ENCODE measurements around the gene PGM2.
"Not testable (repeated sequence)": the region's sequence is repeated elsewhere in the genome, so short reads cannot be mapped to it uniquely, and the experiment has no call there.

PGM2 gene

DNA sequence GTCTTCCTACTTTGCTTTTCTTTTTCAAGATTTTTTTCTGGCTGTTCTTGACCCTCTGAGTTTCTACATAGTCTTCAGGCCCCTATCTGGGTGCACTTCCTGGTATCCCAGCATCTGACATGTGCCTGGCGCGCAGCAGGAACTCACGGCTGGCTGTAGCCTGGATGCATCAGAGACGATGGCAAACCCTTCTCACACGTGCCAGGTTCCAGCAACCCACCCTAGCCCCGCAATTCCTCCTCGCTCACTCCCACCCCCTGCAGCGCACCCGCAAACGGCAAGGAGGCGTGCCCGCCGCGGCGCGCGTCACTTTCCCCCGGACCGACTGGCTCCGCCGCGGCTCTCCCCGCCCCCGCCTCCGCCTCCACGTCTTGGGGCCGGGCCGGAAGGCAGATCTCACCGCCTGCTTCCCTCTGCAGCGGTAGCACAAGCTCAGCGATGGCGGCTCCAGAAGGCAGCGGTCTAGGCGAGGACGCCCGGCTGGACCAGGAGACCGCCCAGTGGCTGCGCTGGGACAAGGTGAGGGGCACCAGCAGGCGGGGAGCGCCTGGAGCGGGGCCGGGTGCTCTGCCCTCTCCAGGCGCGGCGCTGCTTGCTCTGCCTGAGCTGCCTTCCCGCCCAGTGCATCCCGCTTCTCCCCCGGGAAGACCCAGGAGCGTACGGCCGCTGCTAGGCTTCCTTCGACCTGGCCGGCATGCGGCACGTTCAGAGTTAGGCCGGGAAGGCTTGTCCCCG, at the start of gene PGM2:
PGM2 (plus strand) TSS at position 392 of the 735 bp plus-strand sequence; CDS start at position 439, 47 bp downstream.
- Mint-ChIP-seq H3K4me1 (ENCODE audit: low read depth) (peaks cover 39% of the 10 kb centered on the region), H3K4me3 (peak within 1 kb of the TSS; percentile 86), H3K36me3 (ENCODE audit: low read depth) (peaks cover 38% of the 10 kb centered on the region), H3K27me3 (no peaks in the 10 kb centered on the region), H3K9me3 (no peaks in the 10 kb centered on the region), H3K27ac (peak within 1 kb of the TSS; percentile 94)
- intact Hi-C loops (cut with micrococcal nuclease) = loop anchor here (5.0 to 10.0 kb wide), 2 partner anchors 68 to 151 kb away; partner anchors contain the start of gene TBC1D1

DNA sequence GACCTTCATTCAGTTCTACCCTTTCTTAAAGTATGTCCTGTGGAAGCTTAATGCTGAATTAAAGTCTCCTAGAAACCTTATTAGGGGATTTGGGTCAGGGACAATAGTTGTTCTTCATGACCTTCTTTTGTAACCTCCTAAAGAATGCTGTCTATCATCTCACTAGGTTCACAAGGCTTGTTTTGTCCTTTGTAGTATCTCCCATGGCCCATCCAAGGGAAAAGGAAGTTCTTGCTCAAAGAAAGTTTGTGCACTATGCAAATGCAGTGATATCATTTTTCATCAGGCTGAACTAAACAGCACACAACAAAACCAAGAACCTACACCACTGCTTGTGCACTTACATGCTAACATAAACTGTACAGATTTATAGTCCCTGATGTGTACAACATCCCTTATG, 46.6 kb upstream of the PGM2 start:
- Mint-ChIP-seq H3K9me3 (peaks cover 7% of the 10 kb centered on the region), H3K4me3 (no peak overlapping the region), H3K4me1 (ENCODE audit: low read depth) (peaks cover 12% of the 10 kb centered on the region), H3K27me3 (no peaks in the 10 kb centered on the region), H3K36me3 (ENCODE audit: low read depth) (no peaks in the 10 kb centered on the region), H3K27ac (no peak overlapping the region)
- intact Hi-C loops (cut with micrococcal nuclease) = loop anchor here (5.0 kb wide), 2 partner anchors 48 to 178 kb away; no protein-coding TSS in a partner anchor

DNA sequence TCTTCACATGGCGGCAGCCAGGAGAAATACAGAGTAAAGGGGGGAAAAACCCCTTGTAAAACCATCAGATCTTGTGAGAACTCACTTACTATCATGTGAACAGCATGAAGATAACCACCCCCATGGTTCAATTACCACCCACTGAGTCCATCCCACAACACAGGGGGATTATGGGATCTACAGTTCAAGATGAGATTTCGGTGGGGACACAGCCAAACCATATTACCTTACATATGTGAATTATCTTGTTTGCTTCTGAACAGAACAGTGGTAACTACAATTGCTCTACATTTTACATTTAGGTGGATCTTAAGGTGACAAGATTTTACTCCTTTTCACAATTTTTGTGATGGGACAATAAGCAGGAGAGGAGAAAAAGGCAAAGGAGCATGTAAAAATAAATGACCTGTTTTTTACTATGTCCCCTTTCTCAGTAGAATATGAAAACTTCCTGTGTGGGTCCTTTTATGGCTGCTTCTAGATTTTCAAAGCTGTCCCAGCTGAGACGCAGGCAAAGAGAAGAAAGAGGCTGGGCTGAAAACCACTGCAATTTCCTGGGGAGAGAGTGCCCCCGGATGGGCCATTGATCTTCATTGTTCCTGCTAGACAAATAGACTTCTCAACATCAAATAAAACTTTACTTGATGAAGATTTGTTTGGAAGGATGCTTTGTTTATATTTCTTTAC, 45.9 kb upstream of the PGM2 start:
- H3K4me3 Mint-ChIP-seq = no peak overlapping the region
- peaks cover 12% of the 10 kb centered on the region for H3K4me1 Mint-ChIP-seq (ENCODE audit: low read depth)
- no peak overlapping the region for H3K27ac Mint-ChIP-seq
- no peaks in the 10 kb centered on the region for H3K27me3 Mint-ChIP-seq
- H3K36me3 Mint-ChIP-seq (ENCODE audit: low read depth) = no peaks in the 10 kb centered on the region
- intact Hi-C loops (cut with micrococcal nuclease) = loop anchor here (5.0 kb wide), 1 partner anchor 178 kb away; no protein-coding TSS in a partner anchor
- H3K9me3 Mint-ChIP-seq = peaks cover 7% of the 10 kb centered on the region

DNA sequence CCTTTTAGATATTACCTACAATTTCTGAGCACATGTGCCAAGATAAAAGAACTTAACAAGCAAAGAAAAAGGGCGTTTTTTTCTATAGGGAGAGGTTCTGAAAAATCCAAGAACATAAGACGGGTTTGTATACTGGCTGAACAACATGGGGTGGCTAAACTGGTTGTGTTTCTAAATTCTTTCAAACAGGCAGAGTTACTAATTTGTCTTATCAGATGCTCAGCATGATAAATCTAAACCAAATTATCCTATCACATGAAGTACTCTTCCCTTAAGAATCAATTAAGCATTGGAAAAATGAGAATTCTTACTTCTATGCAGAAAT, 45.4 kb upstream of the PGM2 start:
- intact Hi-C loops (cut with micrococcal nuclease) = loop anchor here (5.0 kb wide), 1 partner anchor 179 kb away; no protein-coding TSS in a partner anchor

DNA sequence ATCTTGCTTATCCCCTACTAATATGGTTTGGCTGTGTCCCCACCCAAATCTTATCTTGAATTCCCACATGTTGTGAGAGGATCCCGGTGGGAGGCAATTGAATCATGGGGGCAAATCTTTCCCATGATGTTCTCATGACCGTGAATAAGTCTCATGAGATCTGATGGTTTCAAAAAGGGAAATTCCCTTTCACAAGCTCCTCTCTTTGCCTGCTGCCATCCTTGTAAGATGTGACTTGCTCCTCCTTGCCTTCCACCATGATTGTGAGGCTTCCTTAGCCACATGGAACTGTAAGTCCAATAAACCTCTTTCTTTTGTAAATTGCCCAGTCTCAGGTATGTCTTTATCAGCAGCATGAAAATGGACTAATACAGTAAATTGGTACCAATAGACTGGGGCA, 40.2 kb upstream of the PGM2 start:
- H3K27ac Mint-ChIP-seq; H3K4me3 Mint-ChIP-seq; H3K27me3 Mint-ChIP-seq; intact Hi-C loops (cut with micrococcal nuclease); H3K36me3 Mint-ChIP-seq (ENCODE audit: low read depth): not testable (repeated sequence)
- Mint-ChIP-seq H3K4me1 (ENCODE audit: low read depth) (peaks cover 14% of the 10 kb centered on the region), H3K9me3 (peaks cover 30% of the 10 kb centered on the region)

More for the DNA sequence above, 45.4 kb upstream of the PGM2 start:
- Mint-ChIP-seq H3K27me3 (no peaks in the 10 kb centered on the region), H3K4me3 (no peak overlapping the region), H3K36me3 (ENCODE audit: low read depth) (no peaks in the 10 kb centered on the region), H3K4me1 (ENCODE audit: low read depth) (peaks cover 12% of the 10 kb centered on the region), H3K9me3 (peaks cover 12% of the 10 kb centered on the region), H3K27ac (no peak overlapping the region)

DNA sequence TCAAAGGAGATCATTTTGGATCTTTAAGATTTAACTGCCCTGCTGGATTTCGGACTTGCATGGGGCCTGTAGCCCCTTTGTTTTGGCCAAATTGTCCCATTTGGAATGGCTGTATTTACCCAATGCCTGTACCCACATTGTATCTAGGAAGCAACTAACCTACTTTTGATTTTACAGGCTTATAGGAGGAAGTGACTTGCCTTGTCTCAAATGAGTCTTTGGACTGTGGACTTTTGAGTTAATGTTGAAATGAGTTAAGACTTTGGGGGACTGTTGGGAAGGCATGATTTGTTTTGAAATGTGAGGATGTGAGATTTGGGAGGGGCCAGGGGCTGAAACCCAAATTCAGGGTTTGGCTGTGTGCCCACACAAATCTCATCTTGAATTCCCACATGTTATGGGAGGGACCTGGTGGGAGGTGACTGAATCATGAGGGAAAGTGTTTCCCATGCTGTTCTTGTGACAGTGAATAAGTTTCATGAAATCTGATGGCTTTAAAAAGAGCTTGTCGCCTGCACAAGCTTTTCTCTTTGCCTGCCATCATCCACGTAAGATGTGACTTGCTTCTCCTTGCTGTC, 38.5 kb upstream of the PGM2 start:
- Mint-ChIP-seq H3K27ac (peak overlapping the region; percentile 18), H3K9me3 (peaks cover 33% of the 10 kb centered on the region), H3K4me1 (ENCODE audit: low read depth) (peaks cover 14% of the 10 kb centered on the region)
- intact Hi-C loops (cut with micrococcal nuclease); H3K4me3 Mint-ChIP-seq; H3K36me3 Mint-ChIP-seq (ENCODE audit: low read depth); H3K27me3 Mint-ChIP-seq: not testable (repeated sequence)

DNA sequence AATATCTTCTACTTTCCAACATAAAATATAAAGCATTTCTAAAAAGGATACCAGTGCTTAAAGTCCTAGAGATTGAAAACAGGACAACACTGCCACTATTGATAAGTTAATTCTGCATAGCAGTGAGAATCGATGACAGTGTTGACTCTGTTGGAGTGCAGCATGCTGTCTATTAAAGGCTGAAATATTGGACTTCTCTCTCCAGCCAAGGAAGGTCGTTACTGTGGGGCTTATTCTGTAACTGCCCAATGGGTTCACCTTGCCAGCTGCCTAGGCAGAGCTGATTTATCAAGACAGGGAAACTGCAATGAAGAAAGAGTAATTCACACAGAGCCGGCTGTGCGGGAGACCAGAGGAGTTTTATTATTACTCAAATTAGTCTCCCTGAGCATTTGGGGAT, 37.7 kb upstream of the PGM2 start:
- H3K4me3 Mint-ChIP-seq = no peak overlapping the region
- intact Hi-C loops (cut with micrococcal nuclease) = no loop called here
- H3K27ac Mint-ChIP-seq = no peak overlapping the region
- no peaks in the 10 kb centered on the region for H3K36me3 Mint-ChIP-seq (ENCODE audit: low read depth)
- H3K27me3 Mint-ChIP-seq = no peaks in the 10 kb centered on the region
- peaks cover 33% of the 10 kb centered on the region for H3K9me3 Mint-ChIP-seq
- H3K4me1 Mint-ChIP-seq (ENCODE audit: low read depth) = peaks cover 14% of the 10 kb centered on the region

DNA sequence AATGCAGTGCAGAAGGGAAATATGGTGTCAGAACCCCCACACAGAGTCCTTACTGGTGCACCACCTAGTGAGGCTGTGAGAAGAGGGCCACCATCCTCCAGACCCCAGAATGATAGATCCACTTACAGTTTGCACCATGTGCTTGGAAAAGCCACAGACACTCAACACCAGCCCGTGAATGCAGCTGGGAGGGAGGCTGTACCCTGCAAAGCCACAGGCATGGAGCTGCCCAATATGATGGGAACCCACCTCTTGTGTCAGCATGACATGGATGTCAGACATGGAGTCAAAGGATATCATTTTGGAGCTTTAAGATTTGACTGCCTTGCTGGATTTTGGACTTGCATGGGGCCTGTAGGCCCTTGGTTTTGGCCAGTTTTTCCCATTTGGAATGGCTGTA, 34.2 kb upstream of the PGM2 start:
- peaks cover 30% of the 10 kb centered on the region for H3K4me1 Mint-ChIP-seq (ENCODE audit: low read depth)
- no peaks in the 10 kb centered on the region for H3K27me3 Mint-ChIP-seq
- H3K27ac Mint-ChIP-seq = no peak overlapping the region
- H3K9me3 Mint-ChIP-seq = peaks cover 21% of the 10 kb centered on the region
- H3K4me3 Mint-ChIP-seq = no peak overlapping the region
- no peaks in the 10 kb centered on the region for H3K36me3 Mint-ChIP-seq (ENCODE audit: low read depth)
- intact Hi-C loops (cut with micrococcal nuclease) = loop anchor here (5.0 kb wide), 1 partner anchor 340 kb away; a partner anchor contains a TSS

DNA sequence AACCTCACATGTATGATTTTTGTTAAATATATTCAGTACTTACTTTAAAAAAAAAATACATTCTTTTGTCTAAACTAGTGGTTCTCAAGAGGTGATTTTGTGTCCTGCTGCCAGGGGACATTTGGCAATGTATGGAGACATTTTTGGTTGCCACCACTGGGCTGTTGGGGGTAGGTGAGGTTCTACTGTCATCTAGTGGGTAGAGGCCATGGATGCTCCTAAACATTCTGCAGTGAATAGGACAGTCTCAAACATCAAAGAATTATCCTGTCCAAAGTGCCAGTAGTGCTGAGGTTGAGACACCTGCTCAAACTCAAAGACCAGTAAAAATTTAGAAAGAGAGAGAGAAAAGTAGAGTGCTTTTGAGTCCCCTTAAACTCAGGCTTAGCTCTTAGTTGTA, 32.9 kb upstream of the PGM2 start:
- Mint-ChIP-seq H3K36me3 (ENCODE audit: low read depth) (no peaks in the 10 kb centered on the region), H3K27ac (no peak overlapping the region), H3K4me3 (no peak overlapping the region), H3K4me1 (ENCODE audit: low read depth) (peaks cover 26% of the 10 kb centered on the region), H3K27me3 (no peaks in the 10 kb centered on the region), H3K9me3 (peaks cover 14% of the 10 kb centered on the region)
- intact Hi-C loops (cut with micrococcal nuclease) = loop anchor here (5.0 kb wide), 1 partner anchor 341 kb away; a partner anchor contains a TSS

DNA sequence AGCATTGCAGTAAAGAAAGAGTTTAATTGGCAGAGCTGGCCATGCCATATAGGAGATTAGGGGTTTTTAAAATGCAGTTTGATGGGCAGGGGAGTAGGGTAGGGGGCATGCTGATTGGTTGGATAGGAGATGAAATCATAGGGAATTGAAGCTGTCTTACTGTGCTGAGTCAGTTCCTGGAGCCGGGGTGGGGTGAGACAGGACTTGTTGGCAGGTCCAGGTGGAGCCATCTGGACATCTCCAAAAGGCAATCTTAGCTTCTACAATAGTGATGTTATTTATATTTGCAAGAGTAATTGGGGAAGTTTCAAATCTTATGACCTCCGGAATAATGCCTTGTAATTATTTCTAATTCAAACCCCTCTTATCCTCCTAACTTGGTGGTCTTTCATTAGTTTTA, 32.4 kb upstream of the PGM2 start:
- Mint-ChIP-seq H3K4me3 (no peak overlapping the region), H3K27ac (no peak overlapping the region), H3K4me1 (ENCODE audit: low read depth) (peaks cover 30% of the 10 kb centered on the region), H3K36me3 (ENCODE audit: low read depth) (no peaks in the 10 kb centered on the region), H3K9me3 (peaks cover 12% of the 10 kb centered on the region), H3K27me3 (no peaks in the 10 kb centered on the region)
- intact Hi-C loops (cut with micrococcal nuclease) = loop anchor here (5.0 kb wide), 1 partner anchor 342 kb away; a partner anchor contains a TSS

DNA sequence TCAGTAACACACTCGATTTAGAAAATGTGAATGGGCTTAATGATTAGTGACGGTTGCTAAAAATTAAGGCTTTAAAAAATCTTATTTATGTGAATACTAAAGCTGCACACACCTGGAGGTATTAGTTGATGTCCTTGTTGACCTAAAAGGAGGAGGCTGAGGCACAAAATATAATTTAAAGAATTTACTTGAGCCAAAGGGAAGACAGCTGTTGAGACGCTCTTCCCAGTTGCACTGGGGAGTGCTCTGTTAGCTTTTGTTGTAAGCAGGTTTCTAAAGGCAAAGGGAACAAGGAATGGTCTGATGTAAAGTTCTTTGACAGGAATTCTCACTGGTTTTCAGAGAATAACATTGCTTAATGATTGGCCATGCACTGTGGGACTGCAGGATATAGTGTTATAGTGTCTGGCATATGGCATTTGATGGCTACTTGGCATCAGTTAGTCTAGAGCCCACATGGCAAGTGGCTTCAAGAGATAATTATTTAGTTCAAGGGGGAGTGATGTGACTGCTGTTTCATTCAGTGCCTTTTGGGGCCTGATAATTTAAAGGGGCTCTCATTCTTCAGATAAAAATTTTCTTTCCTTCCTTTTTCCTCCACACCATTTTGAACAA, 30.8 kb upstream of the PGM2 start:
- Mint-ChIP-seq H3K4me1 (ENCODE audit: low read depth) (peaks cover 36% of the 10 kb centered on the region), H3K4me3 (no peak overlapping the region), H3K36me3 (ENCODE audit: low read depth) (no peaks in the 10 kb centered on the region), H3K27ac (no peak overlapping the region), H3K9me3 (peaks cover 9% of the 10 kb centered on the region), H3K27me3 (no peaks in the 10 kb centered on the region)
- intact Hi-C loops (cut with micrococcal nuclease) = no loop called here

DNA sequence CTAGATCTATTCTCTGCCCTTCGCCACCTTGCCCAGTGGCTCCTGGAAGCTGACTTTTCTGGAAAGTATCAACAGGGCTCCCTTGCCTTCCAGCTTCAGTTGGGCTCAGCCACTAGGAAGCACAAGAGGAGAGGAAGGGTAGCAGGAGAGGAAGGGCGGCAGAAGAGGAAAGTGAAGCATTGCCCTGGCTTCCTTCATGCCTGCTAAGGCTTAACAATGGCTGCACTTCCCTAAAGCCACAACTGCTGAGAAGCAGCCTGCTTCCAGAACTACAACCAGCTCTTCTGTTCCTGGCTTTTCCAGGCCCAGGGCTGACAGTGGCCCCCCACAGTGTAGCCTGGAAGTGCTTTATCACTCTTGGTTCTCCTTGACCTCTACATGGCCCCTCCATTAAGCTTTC, 29.1 kb upstream of the PGM2 start:
- Mint-ChIP-seq H3K4me3 (no peak overlapping the region), H3K27me3 (no peaks in the 10 kb centered on the region), H3K4me1 (ENCODE audit: low read depth) (peaks cover 41% of the 10 kb centered on the region), H3K9me3 (no peaks in the 10 kb centered on the region), H3K27ac (peak overlapping the region; percentile 72), H3K36me3 (ENCODE audit: low read depth) (no peaks in the 10 kb centered on the region)
- intact Hi-C loops (cut with micrococcal nuclease) = no loop called here

DNA sequence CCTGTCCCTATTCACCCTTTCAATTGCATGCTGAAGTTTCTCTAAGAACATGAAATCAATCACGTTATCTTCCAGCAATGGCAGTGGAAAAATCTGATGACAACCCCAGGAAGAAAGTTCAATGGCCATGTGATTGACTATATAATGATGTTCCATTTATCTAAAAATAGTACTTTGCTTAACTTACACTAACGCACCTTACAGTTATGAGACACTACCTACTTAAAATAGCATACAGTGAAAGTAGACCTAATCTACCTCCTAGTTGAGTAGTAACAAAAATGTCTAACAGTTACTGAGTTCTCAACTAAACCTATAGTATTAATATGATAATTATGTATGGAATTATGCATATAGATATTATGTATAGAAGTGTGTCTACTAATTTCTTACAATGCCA, 28.6 kb upstream of the PGM2 start:
- H3K9me3 Mint-ChIP-seq = no peaks in the 10 kb centered on the region
- no peaks in the 10 kb centered on the region for H3K27me3 Mint-ChIP-seq
- H3K27ac Mint-ChIP-seq = peak overlapping the region; percentile 72
- H3K4me3 Mint-ChIP-seq = no peak overlapping the region
- H3K4me1 Mint-ChIP-seq (ENCODE audit: low read depth) = peaks cover 41% of the 10 kb centered on the region
- no peaks in the 10 kb centered on the region for H3K36me3 Mint-ChIP-seq (ENCODE audit: low read depth)
- intact Hi-C loops (cut with micrococcal nuclease) = no loop called here

DNA sequence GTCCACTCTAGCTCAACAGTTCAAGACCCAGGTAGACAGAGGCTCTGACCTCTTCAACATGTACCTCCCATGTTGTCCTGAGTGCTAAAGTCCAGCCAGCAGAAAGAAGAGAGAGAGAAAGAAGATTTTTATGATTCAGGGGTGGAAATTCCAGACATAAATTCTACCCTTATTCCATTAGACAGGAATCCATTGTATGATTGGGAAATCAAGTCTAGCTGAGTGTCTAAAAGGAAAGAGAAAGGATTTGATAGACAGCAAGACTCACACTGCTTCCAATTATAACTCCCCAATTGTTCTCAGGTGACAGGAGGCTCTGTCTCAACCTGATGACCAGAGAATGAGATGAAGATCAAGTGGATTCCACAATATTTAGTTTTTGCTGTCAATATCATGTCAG, 27.9 kb upstream of the PGM2 start:
- Mint-ChIP-seq H3K27ac (no peak overlapping the region), H3K4me1 (ENCODE audit: low read depth) (peaks cover 41% of the 10 kb centered on the region), H3K36me3 (ENCODE audit: low read depth) (no peaks in the 10 kb centered on the region), H3K9me3 (no peaks in the 10 kb centered on the region), H3K27me3 (no peaks in the 10 kb centered on the region), H3K4me3 (no peak overlapping the region)
- intact Hi-C loops (cut with micrococcal nuclease) = no loop called here

Measured in dendritic cell treated with granulocyte-macrophage colony-stimulating factor and Interleukin-4, amounts not matched to agents 40 ng/mL and 50 ng/mL, for 4 days (primary cell).